GM21515 (cell line): Measurements from ENCODE around the gene STX11.
A peak's percentile ranks its signal among the peaks of the same experiment; 100 is the strongest.

Experiments used
- ATAC-seq: cut with Tn5 transposase; IDR thresholded peaks from one replicate; pipeline ENCODE4 v1.9.1; 2021; ENCODE audit not compliant: unreplicated experiment

STX11 gene

GRCh38 chr6:144141470-144141869, 8.8 kb upstream of the STX11 start:
- ATAC-seq, result no peak

- no peak for ATAC-seq
These were observed 7.2 kb upstream of the STX11 start for GRCh38 chr6:144143106-144143505.

- ATAC-seq, result no peak
These were observed 6.4 kb upstream of the STX11 start for GRCh38 chr6:144143878-144144277.

GRCh38 chr6:144144996-144145395, 5.3 kb upstream of the STX11 start:
- ATAC-seq, result no peak

- no peak for ATAC-seq
These were observed 4.8 kb upstream of the STX11 start for GRCh38 chr6:144145541-144145940.

- no peak for ATAC-seq
These were observed 1.4 kb upstream of the STX11 start for GRCh38 chr6:144148886-144149285.

GRCh38 chr6:144149558-144149893, 791 bp upstream of the STX11 start:
- ATAC-seq, result no peak

GRCh38 chr6:144150710-144151657, 667 bp downstream of the STX11 start:
- peak; percentile 56 for ATAC-seq

GRCh38 chr6:144152334-144152900, 2.1 kb downstream of the STX11 start:
- no peak for ATAC-seq

GRCh38 chr6:144153260-144153659, 2.9 kb downstream of the STX11 start:
- ATAC-seq, result no peak

- ATAC-seq, result no peak
These were observed 3.7 kb downstream of the STX11 start for GRCh38 chr6:144153971-144154370.

- ATAC-seq, result peak; percentile 51
These were observed 5.2 kb downstream of the STX11 start for GRCh38 chr6:144155529-144155928.

GRCh38 chr6:144156338-144156737, 6.0 kb downstream of the STX11 start:
- peak; percentile 32 for ATAC-seq

- no peak for ATAC-seq
These were observed 6.7 kb downstream of the STX11 start for GRCh38 chr6:144156991-144157390.

- ATAC-seq, result no peak
These were observed 7.8 kb downstream of the STX11 start for GRCh38 chr6:144158133-144158532.

GRCh38 chr6:144159223-144159622, 8.9 kb downstream of the STX11 start:
- ATAC-seq, result no peak

GRCh38 chr6:144159742-144160141, 9.4 kb downstream of the STX11 start:
- ATAC-seq, result no peak

- no peak for ATAC-seq
These were observed 10.2 kb downstream of the STX11 start for GRCh38 chr6:144160431-144161005.

GRCh38 chr6:144161975-144162374, 11.7 kb downstream of the STX11 start:
- no peak for ATAC-seq

GRCh38 chr6:144162977-144163376, 12.7 kb downstream of the STX11 start:
- ATAC-seq, result peak; percentile 63

GRCh38 chr6:144165784-144166183, 15.5 kb downstream of the STX11 start:
- no peak for ATAC-seq

- no peak for ATAC-seq
These were observed 19.7 kb downstream of the STX11 start for GRCh38 chr6:144170044-144170443.
